HepG2 (cell line): ENCODE measurements around the gene GZF1. TPM values are rescaled to one million over a fixed set of nuclear protein-coding genes. Genes with fewer than 3 reads are reported as not detected.

Source experiments
- AHDC1 ChIP-seq: sonication (generic); formaldehyde crosslinking; IDR thresholded peaks from 2 replicates; pipeline ENCODE4 v1.5.1; 2020; ENCODE audit warnings: mild to moderate bottlenecking, missing genetic modification reagents, borderline replicate concordance
- ARID3A ChIP-seq: IDR thresholded peaks from 2 replicates; pipeline ENCODE4 v1.6.1; 2012; ENCODE audit warnings: low read depth, low read length, improper control_type of control experiment
- ATF7-NPFF ChIP-seq: sonication (generic); formaldehyde crosslinking; IDR thresholded peaks from 2 replicates; pipeline ENCODE4 v1.8.1; 2023; ENCODE audit warnings: mild to moderate bottlenecking, low read depth, missing genetic modification reagents, moderate library complexity
- EHMT2 ChIP-seq: fragments of 200-600 bp; sonication (generic); IDR thresholded peaks from 2 replicates; pipeline ENCODE4 v1.7.0; 2017; ENCODE audit warnings: antibody characterized with exemption, low read depth, low read length, borderline replicate concordance
- HES4 ChIP-seq: sonication (generic); formaldehyde crosslinking; IDR thresholded peaks from 2 replicates; pipeline ENCODE4 v1.9.0; 2021; ENCODE audit warnings: mild to moderate bottlenecking, missing genetic modification reagents, borderline replicate concordance
- HMGA1 ChIP-seq: sonication (generic); formaldehyde crosslinking; conservative IDR thresholded peaks from 2 replicates; pipeline ENCODE4 v1.4.0; 2020; ENCODE audit warnings: missing genetic modification reagents
- HMGXB4 ChIP-seq, 2 experiments: sonication (generic) in 1 of 2; formaldehyde crosslinking in 1 of 2; IDR thresholded peaks; 2 replicates each; pipeline versions ENCODE4 v1.4.0 to v1.6.1; 2018 to 2020; ENCODE audit warnings: missing genetic modification reagents in 2 of 2, borderline replicate concordance in 1 of 2, low read depth in 1 of 2, mild to moderate bottlenecking in 1 of 2, missing biosample characterization in 1 of 2
- JUND ChIP-seq: sonication (generic); formaldehyde crosslinking; IDR thresholded peaks from 2 replicates; pipeline ENCODE4 v1.8.0; 2022; ENCODE audit warnings: mild to moderate bottlenecking, missing genetic modification reagents
- KDM5A ChIP-seq: fragments of 200-600 bp; sonication (generic); IDR thresholded peaks from 2 replicates; pipeline ENCODE4 v1.7.0; 2018; ENCODE audit warnings: antibody characterized with exemption, mild to moderate bottlenecking, low read length, borderline replicate concordance
- MEF2D ChIP-seq: sonication (generic); formaldehyde crosslinking; IDR thresholded peaks from 2 replicates; pipeline ENCODE4 v1.5.1; 2020; ENCODE audit warnings: mild to moderate bottlenecking, missing genetic modification reagents
- MIER2 ChIP-seq: IDR thresholded peaks from 2 replicates; pipeline ENCODE4 v1.6.1; 2016; ENCODE audit warnings: missing biosample characterization, missing genetic modification reagents
- TRIM22 ChIP-seq: fragments of 450-650 bp; IDR thresholded peaks from 2 replicates; pipeline ENCODE4 v1.6.1; 2017
- U2AF2 ChIP-seq: fragments of 200-400 bp; formaldehyde crosslinking; IDR thresholded peaks from 2 replicates; pipeline ENCODE4 v1.6.1; 2017; ENCODE audit warnings: low read depth, mild to moderate bottlenecking, low read length
- ZBTB33 ChIP-seq: sonication (generic); formaldehyde crosslinking; IDR thresholded peaks from 2 replicates; pipeline ENCODE4 v1.4.0; 2020; ENCODE audit warnings: missing genetic modification reagents
- ZBTB38 ChIP-seq: sonication (generic); formaldehyde crosslinking; IDR thresholded peaks from 2 replicates; pipeline ENCODE4 v1.5.1; 2020; ENCODE audit warnings: mild to moderate bottlenecking, missing genetic modification reagents
- polyA plus RNA-seq, 8 experiments: library from polyadenylated mRNA; depleted of rRNA in 3 of 8; stranded (reverse) in 7 of 8; unstranded in 1 of 8; fragments of >200 nt; fragmentation: Illumina TruSeq in 4 of 8; extraction: Trizol in 4 of 8; gene quantifications; 2 replicates each; pipeline versions ENCODE4 v1.2.1 to v1.2.3, GENCODE V29; 2011 to 2016; ENCODE audit warnings: low read depth in 4 of 8, missing spikeins in 1 of 8, mixed read lengths in 1 of 8; ENCODE audit not compliant: insufficient read depth in 1 of 8
- total RNA-seq, 5 experiments: library from RNA; depleted of rRNA; stranded (reverse); fragments of >200 nt; fragmentation: Illumina TruSeq; extraction: Trizol; gene quantifications; 2 replicates each; pipeline ENCODE4 v1.2.3, GENCODE V29; 2016; ENCODE audit warnings: low read depth in 1 of 5

The GZF1 gene
- total and polyA plus RNA-seq, 2 of the 13 experiments (the other 11 are each of a cell fraction or from before 2014, with no cell fraction given): 16.9 to 26.0 TPM

- TF ChIP-seq ZBTB33 (CRISPR knock-in tag): no peak
- TF ChIP-seq ATF7-NPFF (CRISPR knock-in tag): no peak
- no peak for TF ChIP-seq HES4 (CRISPR knock-in tag)
- TF ChIP-seq KDM5A: peak; percentile 49; the same call in 1 of the 2 replicates
- TF ChIP-seq EHMT2: no peak
- TF ChIP-seq TRIM22: no peak
- TF ChIP-seq MIER2 (CRISPR knock-in tag): no peak
- TF ChIP-seq HMGXB4 (CRISPR knock-in tag; IDR thresholded peaks at IDR 0.05; ENCODE audit: borderline replicate concordance in 1 of 2, low read depth in 1 of 2): no peak
- no peak for TF ChIP-seq HMGA1 (CRISPR knock-in tag)
- no peak for TF ChIP-seq JUND (CRISPR knock-in tag)
- TF ChIP-seq U2AF2: no peak
- no peak for TF ChIP-seq MEF2D (CRISPR knock-in tag)
- TF ChIP-seq ZBTB38: no peak
- TF ChIP-seq AHDC1 (CRISPR knock-in tag): no peak
- TF ChIP-seq ARID3A: peak; percentile 79
Measured at GRCh38 chr20:23349338-23350195, 12.4 kb upstream of the GZF1 start (continued).
